Activated T-cell treated with anti-CD3 and anti-CD28 coated beads, Interleukin-2, amount 50 U/mL, for 1 hour (primary cell): ENCODE results near the gene SFXN2.
"Not testable (repeated sequence)": the region's sequence is repeated elsewhere in the genome, so short reads cannot be mapped to it uniquely, and the experiment has no call there.

Experiments used
- DNase-seq: peaks from one replicate; pipeline ENCODE4 v3.0.0-alpha.2; 2020

Gene SFXN2

GRCh38 chr10:102714621-102715455 is at the start of gene SFXN2:
TSS of gene SFXN2 (plus strand) at chr10:102714636. CDS start at chr10:102726637, 12,001 bp downstream.
- no peak for DNase-seq

GRCh38 chr10:102665904-102666509 is 48.4 kb upstream of the SFXN2 start:
- no peak for DNase-seq

- DNase-seq: not testable (repeated sequence)
Measured at GRCh38 chr10:102667411-102667810, 47.0 kb upstream of the SFXN2 start.

GRCh38 chr10:102668326-102669107 is 45.9 kb upstream of the SFXN2 start:
- no peak for DNase-seq

GRCh38 chr10:102669206-102670064 is 45.0 kb upstream of the SFXN2 start:
- peak; percentile 50 for DNase-seq

GRCh38 chr10:102670065-102670670 is 44.3 kb upstream of the SFXN2 start:
- DNase-seq: no peak

GRCh38 chr10:102670871-102671434 is 43.5 kb upstream of the SFXN2 start:
- DNase-seq: no peak

GRCh38 chr10:102673236-102673818 is 41.1 kb upstream of the SFXN2 start:
- no peak for DNase-seq

GRCh38 chr10:102673819-102674511 is 40.5 kb upstream of the SFXN2 start:
- peak; percentile 69 for DNase-seq

- no peak for DNase-seq
Measured at GRCh38 chr10:102674566-102674965, 39.9 kb upstream of the SFXN2 start.

GRCh38 chr10:102675011-102675665 is 39.3 kb upstream of the SFXN2 start:
- no peak for DNase-seq

- no peak for DNase-seq
Measured at GRCh38 chr10:102675666-102676533, 38.5 kb upstream of the SFXN2 start.

- DNase-seq: no peak
Measured at GRCh38 chr10:102676534-102677315, 37.7 kb upstream of the SFXN2 start.

- DNase-seq: no peak
Measured at GRCh38 chr10:102677331-102678067, 36.9 kb upstream of the SFXN2 start.

GRCh38 chr10:102678068-102678400 is 36.4 kb upstream of the SFXN2 start:
- no peak for DNase-seq

GRCh38 chr10:102678842-102679289 is 35.6 kb upstream of the SFXN2 start:
- DNase-seq: no peak

- DNase-seq: no peak
Measured at GRCh38 chr10:102679596-102679995, 34.8 kb upstream of the SFXN2 start.

GRCh38 chr10:102681696-102682095 is 32.7 kb upstream of the SFXN2 start:
- DNase-seq: no peak
